CD14-positive monocyte (primary cell): ENCODE data around the gene PCBP3. TPM values are rescaled to one million over a fixed set of nuclear protein-coding genes. Genes with fewer than 3 reads are reported as not detected.

Source experiments
- DNase-seq, 3 donors: peaks; one replicate each; pipeline ENCODE4 v3.0.0-alpha.2; 2011 to 2022
- H2AFZ ChIP-seq: 2 replicates; pipeline ENCODE4 v1.6.0; 2012; ENCODE audit warnings: mild to moderate bottlenecking, low read depth, low read length, inconsistent platforms; ENCODE audit not compliant: insufficient read depth, poor library complexity, severe bottlenecking
- H3K27ac ChIP-seq, 2 donors: 1 replicate in 1 of 2; 2 replicates in 1 of 2; pipeline ENCODE4 v1.5.1; 2012 to 2013; ENCODE audit warnings: low read length in 2 of 2, control low read depth in 1 of 2, inconsistent platforms in 1 of 2, low read depth in 1 of 2, mild to moderate bottlenecking in 1 of 2
- H3K27me3 ChIP-seq, 2 donors: one replicate each; pipeline versions ENCODE4 v1.6.0 to v1.6.1; 2011 to 2013; ENCODE audit warnings: low read length in 2 of 2; ENCODE audit not compliant: control insufficient read depth in 2 of 2, insufficient read depth in 2 of 2
- H3K36me3 ChIP-seq, 2 donors: replicated peaks in 1 of 2; 1 replicate in 1 of 2; 2 replicates in 1 of 2; pipeline versions ENCODE4 v1.5.1 to v1.6.1; 2012 to 2013; ENCODE audit warnings: low read length in 2 of 2, control low read depth in 1 of 2, inconsistent platforms in 1 of 2, mild to moderate bottlenecking in 1 of 2; ENCODE audit not compliant: insufficient read depth in 2 of 2, control insufficient read depth in 1 of 2
- H3K4me1 ChIP-seq, 2 donors: 1 replicate in 1 of 2; 2 replicates in 1 of 2; pipeline versions ENCODE4 v1.5.1 to v1.6.1; 2012 to 2013; ENCODE audit warnings: low read length in 2 of 2, control low read depth in 1 of 2, inconsistent platforms in 1 of 2, mild to moderate bottlenecking in 1 of 2, moderate library complexity in 1 of 2; ENCODE audit not compliant: insufficient read depth in 2 of 2, control insufficient read depth in 1 of 2
- H3K4me2 ChIP-seq: replicated peaks from 2 replicates; pipeline ENCODE3; 2012; ENCODE audit warnings: low read length, moderate library complexity, mild to moderate bottlenecking; ENCODE audit not compliant: poor library complexity, severe bottlenecking; ENCODE audit errors: extremely low read depth
- H3K4me3 ChIP-seq, 3 experiments: fragments of 200-600 bp in 1 of 3; sonication (generic) in 1 of 3; replicated peaks in 1 of 3; 1 replicate in 2 of 3; 2 replicates in 1 of 3; pipeline ENCODE4 v1.5.1; 2011 to 2013; ENCODE audit warnings: low read length in 3 of 3, mild to moderate bottlenecking in 3 of 3, control low read depth in 2 of 3, low read depth in 2 of 3, inconsistent platforms in 1 of 3, moderate library complexity in 1 of 3
- H3K79me2 ChIP-seq: 2 replicates; pipeline ENCODE4 v1.6.0; 2012; ENCODE audit warnings: mild to moderate bottlenecking, control low read depth, inconsistent platforms, low read length, moderate library complexity; ENCODE audit not compliant: insufficient read depth
- H3K9ac ChIP-seq: 2 replicates; pipeline ENCODE4 v1.6.0; 2017; ENCODE audit warnings: low read length, mild to moderate bottlenecking; ENCODE audit not compliant: insufficient read depth, poor library complexity, severe bottlenecking
- H3K9me3 ChIP-seq, 2 donors: replicated peaks in 1 of 2; 1 replicate in 1 of 2; 2 replicates in 1 of 2; pipeline versions ENCODE4 v1.5.1 to v1.6.1; 2012 to 2013; ENCODE audit warnings: low read length in 2 of 2, control low read depth in 1 of 2; ENCODE audit not compliant: control insufficient read depth in 1 of 2, insufficient read depth in 1 of 2
- H4K20me1 ChIP-seq: 2 replicates; pipeline ENCODE4 v1.6.0; 2012; ENCODE audit warnings: mild to moderate bottlenecking, low read length, control low read depth, moderate library complexity; ENCODE audit not compliant: insufficient read depth
- H3K27ac Mint-ChIP-seq, 7 donors: one replicate each; pipeline ENCODE4 v1.8.0; 2020; ENCODE audit warnings: mild to moderate bottlenecking in 7 of 7, mixed read lengths in 7 of 7, moderate library complexity in 6 of 7, inconsistent platforms in 2 of 7
- H3K27me3 Mint-ChIP-seq, 3 donors: one replicate each; pipeline ENCODE4 v1.8.0; 2021 to 2022; ENCODE audit warnings: low read depth in 3 of 3, mild to moderate bottlenecking in 3 of 3, mixed read lengths in 3 of 3, moderate library complexity in 3 of 3, inconsistent platforms in 1 of 3
- H3K36me3 Mint-ChIP-seq, 2 donors: one replicate each; pipeline ENCODE4 v1.8.0; 2020; ENCODE audit warnings: mixed read lengths in 2 of 2, inconsistent platforms in 1 of 2, mild to moderate bottlenecking in 1 of 2
- H3K4me1 Mint-ChIP-seq: one replicate; pipeline ENCODE4 v1.8.0; 2020; ENCODE audit warnings: mild to moderate bottlenecking, mixed read lengths
- H3K4me3 Mint-ChIP-seq, 2 donors: one replicate each; pipeline ENCODE4 v1.8.0; 2020; ENCODE audit warnings: mild to moderate bottlenecking in 2 of 2, mixed read lengths in 2 of 2, moderate library complexity in 1 of 2
- H3K9me3 Mint-ChIP-seq, 7 donors: one replicate each; pipeline ENCODE4 v1.8.0; 2020 to 2022; ENCODE audit warnings: mixed read lengths in 7 of 7, mild to moderate bottlenecking in 6 of 7, moderate library complexity in 6 of 7, inconsistent platforms in 2 of 7
- CTCF ChIP-seq: fragments of 200-600 bp; IDR thresholded peaks from one replicate; pipeline ENCODE4 v1.8.0; 2022; ENCODE audit warnings: antibody characterized with exemption, mild to moderate bottlenecking
- WGBS: methylation state at CpG from one replicate; pipeline ENCODE4 v1.1.5; 2013; ENCODE audit warnings: missing lambda C conversion rate; ENCODE audit not compliant: insufficient coverage; 5-methylcytosine and 5-hydroxymethylcytosine counted together
- intact Hi-C, 2 donors: fragments of 100-400 bp; cut with micrococcal nuclease; formaldehyde crosslinking; loops; one replicate each; pipeline versions ENCODE4 v1.15.0 to v1.15.1; 2023
- polyA plus RNA-seq, 3 donors: library from polyadenylated mRNA; depleted of rRNA in 1 of 3; unstranded in 2 of 3; stranded (reverse) in 1 of 3; fragments of 300-500 nt in 2 of 3; fragments of >200 nt in 1 of 3; fragmentation: Illumina TruSeq in 2 of 3; gene quantifications; 1 replicate in 2 of 3; 2 replicates in 1 of 3; pipeline ENCODE4 v1.2.3, GENCODE V29; 2012 to 2021

PCBP3 gene
- polyA plus RNA-seq, 3 donors = 0.34 to 0.49 TPM; not detected in 1

GRCh38 chr21:45918835-45919447, 275.4 kb downstream of the PCBP3 start:
- H3K9me3 ChIP-seq = peaks cover 14 to 15% of the 10 kb centered on the region in 2 donors
- Mint-ChIP-seq H3K4me1 (no peaks in the 10 kb centered on the region), H3K9me3 (peaks cover 0 to 18% (median 5%) of the 10 kb centered on the region in 7 donors), H3K27ac (no peak overlapping the region), H3K27me3 (peaks cover 0 to 5% (median 2%) of the 10 kb centered on the region in 3 donors), H3K36me3 (no peaks in the 10 kb centered on the region), H3K4me3 (no peak overlapping the region)
- WGBS = 84% methylated on average over 16 of the region's 20 CpGs
- H3K4me3 ChIP-seq = no peak overlapping the region
- H3K27ac ChIP-seq = no peak overlapping the region
- no peak for DNase-seq
- H3K36me3 ChIP-seq = no peaks in the 10 kb centered on the region
- no peaks in the 10 kb centered on the region for H3K4me1 ChIP-seq
- no peak overlapping the region for H2AFZ ChIP-seq
- H4K20me1 ChIP-seq = no peaks in the 10 kb centered on the region
- no peaks in the 10 kb centered on the region for H3K27me3 ChIP-seq
- H3K4me2 ChIP-seq = no peak overlapping the region
- intact Hi-C loops = no loop called here
- no peak for TF ChIP-seq CTCF
- no peaks in the 10 kb centered on the region for H3K79me2 ChIP-seq
- H3K9ac ChIP-seq = no peak overlapping the region

GRCh38 chr21:45919593-45919992, 276.1 kb downstream of the PCBP3 start:
- Histone ChIP-seq H3K4me3 (no peak overlapping the region), H2AFZ (no peak overlapping the region), H3K9ac (no peak overlapping the region), H4K20me1 (no peaks in the 10 kb centered on the region), H3K27ac (no peak overlapping the region), H3K4me1 (no peaks in the 10 kb centered on the region), H3K9me3 (peaks cover 17 to 18% of the 10 kb centered on the region in 2 donors), H3K27me3 (no peaks in the 10 kb centered on the region), H3K4me2 (no peak overlapping the region), H3K79me2 (no peaks in the 10 kb centered on the region), H3K36me3 (no peaks in the 10 kb centered on the region)
- DNase-seq = no peak
- H3K27ac Mint-ChIP-seq = no peak overlapping the region
- no peaks in the 10 kb centered on the region for H3K4me1 Mint-ChIP-seq
- no peak for TF ChIP-seq CTCF
- H3K4me3 Mint-ChIP-seq = no peak overlapping the region
- no peaks in the 10 kb centered on the region for H3K36me3 Mint-ChIP-seq
- H3K27me3 Mint-ChIP-seq = peaks cover 0 to 5% (median 2%) of the 10 kb centered on the region in 3 donors
- WGBS = 91% methylated on average over 15 of the region's 15 CpGs
- intact Hi-C loops = no loop called here
- H3K9me3 Mint-ChIP-seq = peaks cover 0 to 18% (median 5%) of the 10 kb centered on the region in 7 donors
